ENCODE results near the gene AMH. TPM values are rescaled to one million over a fixed set of nuclear protein-coding genes. Genes with fewer than 3 reads are reported as not detected.
A peak's percentile ranks its signal among the peaks of the same experiment; 100 is the strongest.

Gene AMH
- total and polyA plus RNA-seq, 2 of the 13 experiments (the other 11 are each of a cell fraction or from before 2014, with no cell fraction given) = 0.03 to 0.18 TPM

- TF ChIP-seq, protein P1, sequence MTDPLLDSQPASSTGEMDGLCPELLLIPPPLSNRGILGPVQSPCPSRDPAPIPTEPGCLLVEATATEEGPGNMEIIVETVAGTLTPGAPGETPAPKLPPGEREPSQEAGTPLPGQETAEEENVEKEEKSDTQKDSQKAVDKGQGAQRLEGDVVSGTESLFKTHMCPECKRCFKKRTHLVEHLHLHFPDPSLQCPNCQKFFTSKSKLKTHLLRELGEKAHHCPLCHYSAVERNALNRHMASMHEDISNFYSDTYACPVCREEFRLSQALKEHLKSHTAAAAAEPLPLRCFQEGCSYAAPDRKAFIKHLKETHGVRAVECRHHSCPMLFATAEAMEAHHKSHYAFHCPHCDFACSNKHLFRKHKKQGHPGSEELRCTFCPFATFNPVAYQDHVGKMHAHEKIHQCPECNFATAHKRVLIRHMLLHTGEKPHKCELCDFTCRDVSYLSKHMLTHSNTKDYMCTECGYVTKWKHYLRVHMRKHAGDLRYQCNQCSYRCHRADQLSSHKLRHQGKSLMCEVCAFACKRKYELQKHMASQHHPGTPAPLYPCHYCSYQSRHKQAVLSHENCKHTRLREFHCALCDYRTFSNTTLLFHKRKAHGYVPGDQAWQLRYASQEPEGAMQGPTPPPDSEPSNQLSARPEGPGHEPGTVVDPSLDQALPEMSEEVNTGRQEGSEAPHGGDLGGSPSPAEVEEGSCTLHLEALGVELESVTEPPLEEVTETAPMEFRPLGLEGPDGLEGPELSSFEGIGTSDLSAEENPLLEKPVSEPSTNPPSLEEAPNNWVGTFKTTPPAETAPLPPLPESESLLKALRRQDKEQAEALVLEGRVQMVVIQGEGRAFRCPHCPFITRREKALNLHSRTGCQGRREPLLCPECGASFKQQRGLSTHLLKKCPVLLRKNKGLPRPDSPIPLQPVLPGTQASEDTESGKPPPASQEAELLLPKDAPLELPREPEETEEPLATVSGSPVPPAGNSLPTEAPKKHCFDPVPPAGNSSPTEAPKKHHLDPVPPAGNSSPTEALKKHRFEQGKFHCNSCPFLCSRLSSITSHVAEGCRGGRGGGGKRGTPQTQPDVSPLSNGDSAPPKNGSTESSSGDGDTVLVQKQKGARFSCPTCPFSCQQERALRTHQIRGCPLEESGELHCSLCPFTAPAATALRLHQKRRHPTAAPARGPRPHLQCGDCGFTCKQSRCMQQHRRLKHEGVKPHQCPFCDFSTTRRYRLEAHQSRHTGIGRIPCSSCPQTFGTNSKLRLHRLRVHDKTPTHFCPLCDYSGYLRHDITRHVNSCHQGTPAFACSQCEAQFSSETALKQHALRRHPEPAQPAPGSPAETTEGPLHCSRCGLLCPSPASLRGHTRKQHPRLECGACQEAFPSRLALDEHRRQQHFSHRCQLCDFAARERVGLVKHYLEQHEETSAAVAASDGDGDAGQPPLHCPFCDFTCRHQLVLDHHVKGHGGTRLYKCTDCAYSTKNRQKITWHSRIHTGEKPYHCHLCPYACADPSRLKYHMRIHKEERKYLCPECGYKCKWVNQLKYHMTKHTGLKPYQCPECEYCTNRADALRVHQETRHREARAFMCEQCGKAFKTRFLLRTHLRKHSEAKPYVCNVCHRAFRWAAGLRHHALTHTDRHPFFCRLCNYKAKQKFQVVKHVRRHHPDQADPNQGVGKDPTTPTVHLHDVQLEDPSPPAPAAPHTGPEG (CRISPR knock-in tag; IDR thresholded peaks at IDR 0.05) = no peak
- TF ChIP-seq ZNF331 (CRISPR knock-in tag; IDR thresholded peaks at IDR 0.05) (0 out of 2 replicates have a peak, but pooled peaks have one; percentile 52), EZH2 (conservative IDR thresholded peaks at IDR 0.05; ENCODE audit: low read depth, low read length) (no peak), ZNF276 (CRISPR knock-in tag; IDR thresholded peaks at IDR 0.05; ENCODE audit: low read depth) (no peak), ZKSCAN5 (CRISPR knock-in tag; IDR thresholded peaks at IDR 0.05) (no peak), ZIK1 (CRISPR knock-in tag; IDR thresholded peaks at IDR 0.05; ENCODE audit: borderline replicate concordance, low read depth) (no peak), ZNF550 (CRISPR knock-in tag; IDR thresholded peaks at IDR 0.05; ENCODE audit: borderline replicate concordance) (no peak), SNAPC4 (CRISPR knock-in tag; IDR thresholded peaks at IDR 0.05) (no peak)
- TF ChIP-seq, protein P2, sequence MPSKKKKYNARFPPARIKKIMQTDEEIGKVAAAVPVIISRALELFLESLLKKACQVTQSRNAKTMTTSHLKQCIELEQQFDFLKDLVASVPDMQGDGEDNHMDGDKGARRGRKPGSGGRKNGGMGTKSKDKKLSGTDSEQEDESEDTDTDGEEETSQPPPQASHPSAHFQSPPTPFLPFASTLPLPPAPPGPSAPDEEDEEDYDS (CRISPR knock-in tag; IDR thresholded peaks at IDR 0.05) = peak; percentile 55
- TF ChIP-seq, protein P3, sequence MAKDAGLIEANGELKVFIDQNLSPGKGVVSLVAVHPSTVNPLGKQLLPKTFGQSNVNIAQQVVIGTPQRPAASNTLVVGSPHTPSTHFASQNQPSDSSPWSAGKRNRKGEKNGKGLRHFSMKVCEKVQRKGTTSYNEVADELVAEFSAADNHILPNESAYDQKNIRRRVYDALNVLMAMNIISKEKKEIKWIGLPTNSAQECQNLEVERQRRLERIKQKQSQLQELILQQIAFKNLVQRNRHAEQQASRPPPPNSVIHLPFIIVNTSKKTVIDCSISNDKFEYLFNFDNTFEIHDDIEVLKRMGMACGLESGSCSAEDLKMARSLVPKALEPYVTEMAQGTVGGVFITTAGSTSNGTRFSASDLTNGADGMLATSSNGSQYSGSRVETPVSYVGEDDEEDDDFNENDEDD (CRISPR knock-in tag; IDR thresholded peaks at IDR 0.05; ENCODE audit: borderline replicate concordance) = no peak
Observed at GRCh38 chr19:2242092-2242537, 7.0 kb upstream of the AMH start (continued).

Measured in HepG2 (cell line).